ENCODE measurements around the gene DPYD. TPM values are rescaled to one million over a fixed set of nuclear protein-coding genes. Genes with fewer than 3 reads are reported as not detected.

DPYD gene
- total RNA-seq, 1 experiment from 2014 or later = 12.8 TPM

- Histone ChIP-seq H2AFZ (ENCODE audit: low read length) (no peak overlapping the region), H3K4me3 (ENCODE audit: low read length) (no peak overlapping the region), H3K9ac (ENCODE audit: low read length) (no peak overlapping the region), H3K79me2 (ENCODE audit: low read length) (no peaks in the 10 kb centered on the region), H3K36me3 (ENCODE audit: low read depth, low read length) (no peaks in the 10 kb centered on the region), H3K4me2 (ENCODE audit: low read length) (no peak overlapping the region), H3F3A (ENCODE audit: low read length, unreplicated experiment) (no peaks in the 10 kb centered on the region), H3K27me3 (ENCODE audit: low read length) (no peaks in the 10 kb centered on the region), H3K9me3 (ENCODE audit: low read length) (no peaks in the 10 kb centered on the region), H3K4me1 (ENCODE audit: insufficient read depth, low read length) (no peaks in the 10 kb centered on the region), H3K9me2 (replicated peaks; ENCODE audit: low read length) (no peaks in the 10 kb centered on the region), H4K20me1 (ENCODE audit: low read length) (no peaks in the 10 kb centered on the region), H3K27ac (ENCODE audit: low read length) (no peak overlapping the region)
- TF ChIP-seq CTCF (conservative IDR thresholded peaks at IDR 0.05; ENCODE audit: low read depth, low read length) (no peak), EZH2phosphoT487 (IDR thresholded peaks at IDR 0.05; ENCODE audit: borderline replicate concordance, low read length) (no peak), EZH2 (IDR thresholded peaks at IDR 0.05; ENCODE audit: low read length, unreplicated experiment) (no peak)
- no TSS peak for BruUV-seq (replicated peaks)
- ATAC-seq (no peak), DNase-seq (no peak)
- CTCF ChIA-PET = no interaction called here
- intact Hi-C loops (cut with micrococcal nuclease) = loop anchor here (1.0 kb wide), 1 partner anchor 120 kb away; no protein-coding TSS in a partner anchor
- POLR2A ChIA-PET (ENCODE audit: unreplicated experiment) = no interaction called here
These were observed 260.3 kb downstream of the DPYD start for GRCh38 chr1:97660431-97661105.

GRCh38 chr1:97654876-97655585, 265.8 kb downstream of the DPYD start:
- H3K36me3 ChIP-seq (ENCODE audit: low read depth, low read length) = no peaks in the 10 kb centered on the region
- no peaks in the 10 kb centered on the region for H3K9me2 ChIP-seq (replicated peaks; ENCODE audit: low read length)
- H3K79me2 ChIP-seq (ENCODE audit: low read length) = no peaks in the 10 kb centered on the region
- no peak for ATAC-seq
- no peaks in the 10 kb centered on the region for H3K9me3 ChIP-seq (ENCODE audit: low read length)
- no peak overlapping the region for H3K4me2 ChIP-seq (ENCODE audit: low read length)
- H3K9ac ChIP-seq (ENCODE audit: low read length) = no peak overlapping the region
- no TSS peak for BruUV-seq (replicated peaks)
- H4K20me1 ChIP-seq (ENCODE audit: low read length) = no peaks in the 10 kb centered on the region
- ChIA-PET CTCF (no interaction called here), POLR2A (ENCODE audit: unreplicated experiment) (no interaction called here)
- no peak overlapping the region for H2AFZ ChIP-seq (ENCODE audit: low read length)
- no peak for TF ChIP-seq EZH2phosphoT487 (IDR thresholded peaks at IDR 0.05; ENCODE audit: borderline replicate concordance, low read length)
- H3K27ac ChIP-seq (ENCODE audit: low read length) = no peak overlapping the region
- H3K4me3 ChIP-seq (ENCODE audit: low read length) = no peak overlapping the region
- no peaks in the 10 kb centered on the region for H3K4me1 ChIP-seq (ENCODE audit: insufficient read depth, low read length)
- intact Hi-C loops (cut with micrococcal nuclease) = no loop called here
- DNase-seq = no peak
- no peaks in the 10 kb centered on the region for H3F3A ChIP-seq (ENCODE audit: low read length, unreplicated experiment)
- H3K27me3 ChIP-seq (ENCODE audit: low read length) = no peaks in the 10 kb centered on the region

GRCh38 chr1:97651250-97651649, 269.6 kb downstream of the DPYD start:
- Histone ChIP-seq H2AFZ (ENCODE audit: low read length) (no peak overlapping the region), H4K20me1 (ENCODE audit: low read length) (no peaks in the 10 kb centered on the region), H3K9me3 (ENCODE audit: low read length) (0 out of 2 replicates have a peak, but pooled peaks cover 5% of the 10 kb centered on the region), H3K4me3 (ENCODE audit: low read length) (no peak overlapping the region), H3K27ac (ENCODE audit: low read length) (no peak overlapping the region), H3K36me3 (ENCODE audit: low read depth, low read length) (no peaks in the 10 kb centered on the region; the same call in 1 of the 2 replicates), H3K9ac (ENCODE audit: low read length) (no peak overlapping the region), H3K9me2 (replicated peaks; ENCODE audit: low read length) (no peaks in the 10 kb centered on the region), H3K4me1 (ENCODE audit: insufficient read depth, low read length) (no peaks in the 10 kb centered on the region), H3F3A (ENCODE audit: low read length, unreplicated experiment) (no peaks in the 10 kb centered on the region), H3K79me2 (ENCODE audit: low read length) (no peaks in the 10 kb centered on the region), H3K27me3 (ENCODE audit: low read length) (no peaks in the 10 kb centered on the region), H3K4me2 (ENCODE audit: low read length) (no peak overlapping the region)
- BruUV-seq (replicated peaks) = no TSS peak
- ATAC-seq (no peak), DNase-seq (no peak)
- CTCF ChIA-PET = interaction anchor here (0.6 kb wide), 1 partner anchor 1286 kb away, joined by 3 read pairs; no protein-coding TSS in a partner anchor
- intact Hi-C loops (cut with micrococcal nuclease) = no loop called here
- no peak for TF ChIP-seq CTCF (conservative IDR thresholded peaks at IDR 0.05; ENCODE audit: low read depth, low read length)
- TF ChIP-seq EZH2 (IDR thresholded peaks at IDR 0.05; ENCODE audit: low read length, unreplicated experiment) = no peak
- TF ChIP-seq EZH2phosphoT487 (IDR thresholded peaks at IDR 0.05; ENCODE audit: borderline replicate concordance, low read length) = no peak
- POLR2A ChIA-PET (ENCODE audit: unreplicated experiment) = no interaction called here

Data from PC-3 (cell line).